Activated CD8-positive, alpha-beta memory T cell treated with anti-CD3 and anti-CD28 coated beads, Interleukin-2, amount 50 U/mL, for 1 hour (primary cell): ENCODE measurements around the gene AP5B1.
"Not testable (repeated sequence)": the region's sequence is repeated elsewhere in the genome, so short reads cannot be mapped to it uniquely, and the experiment has no call there.

ENCODE experiments used
- DNase-seq: peaks from one replicate; pipeline ENCODE4 v3.0.0-alpha.2; 2020; ENCODE audit errors: extremely low read depth

AP5B1 gene

DNA sequence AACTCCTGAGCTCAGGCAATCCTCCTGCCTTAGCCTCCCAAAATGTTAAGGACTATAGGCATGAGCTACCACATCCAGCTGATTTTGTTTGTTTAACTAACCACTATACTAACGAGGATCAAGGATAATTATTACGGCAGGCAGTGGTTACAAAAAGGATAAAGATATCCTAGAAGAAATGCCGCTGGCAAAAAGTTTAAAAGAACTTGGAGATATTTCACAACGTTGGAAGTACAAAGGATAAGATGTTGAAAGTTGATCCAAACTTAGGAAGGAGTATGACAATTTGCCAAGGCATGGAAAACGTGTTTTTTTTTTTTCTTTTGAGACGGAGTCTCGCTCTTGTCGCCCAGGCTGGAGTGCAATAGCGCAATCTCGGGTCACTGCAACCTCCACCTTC, 13.4 kb downstream of the AP5B1 start:
- no peak for DNase-seq

DNA sequence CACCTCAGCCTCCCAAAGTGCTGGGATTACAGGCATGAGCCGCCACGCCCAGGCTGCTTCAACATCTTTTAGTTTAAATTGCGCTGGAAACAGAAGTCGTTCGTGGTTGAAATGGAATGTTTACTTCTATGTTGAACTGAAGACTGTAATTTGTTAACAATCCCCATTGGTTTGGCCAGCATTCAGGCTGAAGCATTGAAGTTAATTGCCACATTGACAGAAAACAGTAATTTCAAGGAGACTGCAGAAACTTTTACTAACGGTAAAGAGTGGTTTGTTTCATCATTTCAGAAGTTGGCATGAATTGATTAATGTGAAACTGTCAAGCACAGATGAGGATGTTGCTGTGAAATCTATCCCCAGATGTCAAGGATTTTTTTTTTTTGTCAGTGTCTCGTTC, 14.2 kb downstream of the AP5B1 start:
- DNase-seq, result no peak

DNA sequence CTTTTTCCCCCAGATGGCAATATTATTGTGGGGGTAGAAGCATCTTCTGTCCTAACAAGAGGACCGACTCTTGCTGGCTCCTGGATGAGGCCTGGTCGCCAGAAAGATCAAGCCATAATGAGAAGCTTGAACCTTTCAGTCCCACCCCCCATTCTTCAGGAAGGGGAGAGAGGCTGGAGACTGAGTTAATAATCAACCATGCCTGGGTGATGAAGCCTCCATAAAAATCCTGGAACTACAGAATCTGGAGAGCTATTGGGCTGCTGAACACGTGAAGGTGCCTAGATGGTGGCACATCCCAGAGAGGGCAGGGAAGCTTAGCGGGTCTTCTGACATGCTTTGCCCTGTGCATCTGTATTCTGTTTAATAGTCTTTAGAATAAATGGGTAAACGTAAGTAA, 16.3 kb downstream of the AP5B1 start:
- no peak for DNase-seq

DNA sequence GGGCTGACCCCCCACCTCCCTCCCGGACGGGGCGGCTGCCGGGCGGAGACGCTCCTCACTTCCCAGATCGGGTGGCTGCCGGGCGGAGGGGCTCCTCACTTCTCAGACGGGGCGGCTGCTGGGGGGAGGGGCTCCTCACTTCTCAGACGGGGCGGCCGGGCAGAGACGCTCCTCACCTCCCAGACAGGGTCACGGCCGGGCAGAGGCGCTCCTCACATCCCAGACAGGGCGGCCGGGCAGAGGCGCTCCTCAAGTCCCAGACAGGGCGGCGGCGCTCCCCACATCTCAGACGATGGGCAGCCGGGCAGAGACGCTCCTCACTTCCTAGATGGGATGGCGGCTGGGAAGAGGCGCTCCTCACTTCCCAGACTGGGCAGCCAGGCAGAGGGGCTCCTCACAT, 18.0 kb downstream of the AP5B1 start:
- not testable (repeated sequence) for DNase-seq

DNA sequence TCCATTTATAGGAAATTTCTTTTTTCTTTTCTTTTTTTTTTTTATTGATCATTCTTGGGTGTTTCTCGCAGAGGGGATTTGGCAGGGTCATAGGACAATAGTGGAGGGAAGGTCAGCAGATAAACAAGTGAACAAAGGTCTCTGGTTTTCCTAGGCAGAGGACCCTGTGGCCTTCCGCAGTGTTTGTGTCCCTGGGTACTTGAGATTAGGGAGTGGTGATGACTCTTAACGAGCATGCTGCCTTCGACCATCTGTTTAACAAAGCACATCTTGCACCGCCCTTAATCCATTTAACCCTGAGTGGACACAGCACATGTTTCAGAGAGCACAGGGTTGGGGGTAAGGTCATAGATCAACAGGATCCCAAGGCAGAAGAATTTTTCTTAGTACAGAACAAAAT, 18.6 kb downstream of the AP5B1 start:
- DNase-seq, result not testable (repeated sequence)

DNA sequence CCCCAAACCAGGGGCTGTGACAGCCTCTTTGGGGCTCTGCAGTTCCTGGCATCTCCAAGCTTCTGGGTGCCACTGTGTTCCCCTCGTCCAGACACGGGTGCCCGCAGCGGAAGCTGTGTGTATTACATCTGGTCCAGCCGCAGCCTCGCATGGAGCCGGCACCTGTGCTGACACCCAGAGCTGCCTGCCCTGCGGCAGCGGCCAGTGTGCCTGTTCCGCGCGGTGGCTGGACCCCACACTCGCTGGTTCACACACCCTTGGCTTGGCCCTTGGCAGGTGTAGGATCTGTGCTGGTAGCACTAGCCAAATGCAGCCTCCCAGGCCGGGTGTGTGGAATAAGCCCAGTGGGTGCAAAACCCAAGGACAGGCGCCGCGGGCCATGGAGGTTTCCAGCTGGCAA, 35.7 kb downstream of the AP5B1 start:
- no peak for DNase-seq

DNA sequence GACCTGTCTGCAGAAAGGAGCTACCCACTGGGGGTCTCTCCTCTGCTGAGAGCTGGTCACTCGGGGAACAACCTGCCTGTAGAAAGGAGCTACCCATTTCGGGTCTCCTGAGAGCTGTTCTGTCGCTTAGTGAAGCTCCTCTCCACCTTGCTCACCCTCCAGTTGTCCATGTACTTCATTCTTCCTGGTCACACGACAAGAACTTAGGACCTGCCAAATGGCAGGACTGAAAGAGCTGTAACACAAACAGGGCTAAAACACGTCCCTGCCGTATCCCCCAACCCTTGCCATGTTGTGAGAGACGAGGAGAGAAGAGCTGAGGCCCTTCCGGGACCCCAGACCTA, 36.1 kb downstream of the AP5B1 start:
- no peak for DNase-seq

DNA sequence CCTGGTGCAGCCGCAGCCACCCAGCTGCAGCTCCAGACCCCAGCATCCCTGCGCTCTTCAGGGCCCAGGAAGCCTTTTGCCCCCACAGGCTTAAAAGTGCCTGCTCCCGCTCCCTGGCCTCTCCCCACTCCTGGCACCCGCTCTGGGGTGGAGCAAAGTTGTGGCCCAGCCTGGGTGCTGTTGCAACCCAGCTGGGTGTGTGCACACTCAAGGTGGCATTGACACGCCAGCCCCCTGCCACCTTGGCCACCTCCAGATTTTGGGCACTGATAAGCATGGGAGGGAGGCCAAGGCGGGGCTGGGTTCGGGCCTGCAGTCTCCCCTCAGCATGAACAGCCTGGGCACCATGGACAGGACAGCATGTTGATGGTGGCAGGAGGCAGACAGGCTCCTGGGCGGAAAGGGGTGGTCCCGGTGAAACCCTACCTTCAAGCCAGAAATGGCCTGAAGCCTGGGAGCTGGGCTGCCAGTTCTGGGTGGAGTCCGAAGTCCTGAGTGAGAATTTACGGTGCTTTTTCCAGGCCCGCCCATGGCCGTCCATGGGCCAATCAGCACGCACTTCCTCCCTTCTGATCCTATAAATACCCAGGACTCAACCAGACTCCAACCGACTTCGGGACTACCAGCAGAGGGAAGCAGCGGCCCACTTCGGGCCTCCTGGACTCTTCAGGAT, 36.6 kb downstream of the AP5B1 start:
- no peak for DNase-seq

DNA sequence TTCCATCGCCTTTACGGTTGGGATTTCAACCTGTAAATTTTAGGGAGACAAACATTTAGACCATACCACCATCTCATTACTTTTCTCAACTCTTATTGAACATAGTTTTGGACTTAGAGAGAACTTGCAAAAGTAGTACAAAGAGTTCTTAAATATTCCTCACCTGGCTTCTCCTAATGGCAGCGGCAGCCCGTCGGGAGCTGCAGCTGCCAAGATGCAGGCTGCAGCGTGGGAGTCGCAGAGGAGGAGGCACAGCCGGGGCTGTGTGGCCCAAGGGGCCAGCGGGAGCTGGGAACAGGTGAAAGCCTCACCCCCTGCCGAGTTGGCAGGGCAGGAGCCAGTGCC, 37.1 kb downstream of the AP5B1 start:
- no peak for DNase-seq

DNA sequence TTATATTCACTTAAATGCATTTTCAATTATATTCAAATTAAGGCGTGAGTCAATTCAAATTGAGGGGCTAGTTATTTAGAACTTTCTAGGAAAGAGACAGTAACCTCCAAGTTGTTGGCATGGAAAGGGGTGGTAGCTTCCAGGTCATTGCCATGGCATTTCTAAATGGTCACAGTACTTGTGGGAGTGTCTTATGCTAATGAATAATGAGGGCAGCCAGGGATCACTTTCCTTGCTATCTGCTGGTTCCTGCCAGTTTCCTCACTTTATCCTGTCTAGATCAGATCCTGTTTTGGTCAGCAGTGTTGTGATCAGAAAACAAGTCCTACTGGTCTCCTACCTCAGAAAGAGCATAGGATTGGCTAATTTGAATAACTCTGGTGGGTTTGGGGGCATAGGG, 38.4 kb downstream of the AP5B1 start:
- no peak for DNase-seq

DNA sequence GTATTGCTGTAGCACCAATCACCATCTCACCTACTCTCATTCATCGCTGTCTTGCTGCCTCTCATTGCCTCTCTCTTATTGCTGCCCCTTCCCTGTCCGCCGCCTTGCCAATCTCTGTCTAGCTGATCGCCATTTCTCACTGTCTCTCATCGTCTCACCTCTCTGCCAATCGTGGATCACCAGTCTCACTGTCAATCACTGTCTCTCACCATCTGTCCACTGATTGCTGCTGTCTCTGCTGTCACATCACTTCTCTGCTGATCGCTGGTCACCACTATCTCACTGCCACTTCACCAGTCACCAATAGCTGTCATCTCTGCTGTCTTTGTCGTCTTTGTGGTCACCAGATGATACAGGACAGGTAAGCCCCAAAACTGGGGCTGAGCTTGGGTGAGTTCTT, 39.6 kb downstream of the AP5B1 start:
- DNase-seq, result no peak

DNA sequence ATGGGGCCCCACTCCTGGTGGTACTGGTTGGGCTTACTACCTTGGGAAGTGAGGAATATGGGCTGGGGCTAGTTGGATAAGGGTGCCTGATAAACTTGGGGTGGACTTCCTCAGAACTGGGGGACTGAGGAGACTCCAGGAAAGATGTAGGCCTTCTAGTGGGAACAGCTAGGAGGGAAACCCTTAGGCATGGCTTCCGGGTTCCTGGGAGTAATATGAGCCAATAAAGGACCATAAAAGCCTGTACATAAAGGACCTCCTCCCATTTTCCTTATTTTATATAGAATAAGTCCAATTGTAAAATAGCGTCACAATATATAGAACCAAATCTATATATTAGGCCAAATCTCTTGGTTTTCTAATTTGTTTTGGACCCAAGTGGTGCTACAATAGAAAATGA, 41.8 kb downstream of the AP5B1 start:
- no peak for DNase-seq

DNA sequence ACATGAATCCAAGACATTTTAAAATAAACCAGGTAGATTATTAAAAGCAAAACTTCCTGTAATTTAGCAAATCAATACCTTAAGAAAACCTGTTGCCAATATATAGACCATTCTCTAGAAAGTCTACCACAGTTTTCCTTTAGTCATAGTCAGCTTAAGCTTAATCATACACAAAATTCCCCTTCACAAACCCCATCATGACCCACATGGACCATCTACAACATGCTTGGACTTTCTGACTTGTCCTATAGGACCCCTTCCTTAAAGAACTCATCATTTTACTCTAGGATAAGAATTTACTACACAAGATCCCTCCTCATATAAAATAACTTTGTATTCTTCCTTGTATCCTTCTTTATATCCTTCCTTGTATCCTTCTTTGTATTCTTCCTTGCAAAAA, 44.0 kb downstream of the AP5B1 start:
- no peak for DNase-seq

DNA sequence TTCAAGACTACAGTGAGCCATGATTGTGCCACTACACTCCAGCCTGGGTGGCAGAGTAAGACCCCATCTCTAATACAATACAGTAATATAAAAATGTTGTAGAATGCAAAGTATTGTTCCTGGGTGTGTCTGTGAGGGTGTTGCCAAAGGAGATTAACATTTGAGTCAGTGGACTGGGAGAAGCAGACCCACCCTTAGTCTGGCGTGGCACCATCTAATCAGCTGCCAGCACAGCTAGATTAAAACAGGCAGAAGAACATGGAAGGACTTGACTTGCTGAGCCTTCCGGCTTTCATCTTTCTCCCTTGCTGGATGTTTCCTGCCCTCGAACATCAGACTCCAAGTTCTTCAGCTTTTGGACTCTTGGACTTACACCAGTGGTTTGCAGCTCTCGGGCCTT, 45.7 kb downstream of the AP5B1 start:
- DNase-seq, result not testable (repeated sequence)

DNA sequence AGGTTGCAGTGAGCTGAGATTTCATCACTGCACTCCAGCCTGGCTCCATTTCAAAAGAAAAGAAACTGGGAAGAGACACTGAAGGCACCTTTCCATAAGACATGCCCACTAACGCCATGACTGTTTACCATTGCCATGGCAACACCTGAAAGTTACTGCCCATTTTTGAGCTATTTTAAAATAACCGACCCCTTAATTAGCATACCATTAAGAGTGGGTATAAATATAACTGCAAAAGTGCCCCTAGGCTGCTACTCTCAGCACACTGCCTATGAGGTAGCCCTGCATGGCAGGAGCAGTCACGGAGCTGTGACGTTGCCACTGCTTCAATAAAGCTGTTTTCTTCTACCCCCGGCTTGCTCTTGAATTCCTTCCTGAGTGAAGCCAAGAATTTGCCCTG, 50.3 kb downstream of the AP5B1 start:
- no peak for DNase-seq

DNA sequence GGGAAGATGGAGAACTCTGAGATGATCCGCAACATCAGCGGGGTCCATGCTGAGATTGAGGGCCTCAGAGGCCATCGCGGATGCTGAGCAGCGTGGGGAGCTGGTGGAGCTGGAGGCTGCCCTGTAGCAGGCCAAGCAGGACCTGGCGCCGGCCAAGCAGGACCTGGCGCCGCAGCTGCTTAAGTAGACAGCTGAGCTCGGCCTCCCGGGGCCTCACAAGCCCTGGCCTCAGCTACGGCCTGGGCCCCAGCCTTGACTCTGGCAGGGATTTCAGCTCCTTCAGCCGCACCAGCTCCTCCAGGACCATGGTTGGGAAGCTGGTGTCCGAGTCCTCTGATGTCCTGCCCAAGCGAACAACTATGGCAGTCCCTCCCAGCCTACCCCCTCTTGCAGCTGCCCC, 52.9 kb downstream of the AP5B1 start:
- DNase-seq, result no peak

DNA sequence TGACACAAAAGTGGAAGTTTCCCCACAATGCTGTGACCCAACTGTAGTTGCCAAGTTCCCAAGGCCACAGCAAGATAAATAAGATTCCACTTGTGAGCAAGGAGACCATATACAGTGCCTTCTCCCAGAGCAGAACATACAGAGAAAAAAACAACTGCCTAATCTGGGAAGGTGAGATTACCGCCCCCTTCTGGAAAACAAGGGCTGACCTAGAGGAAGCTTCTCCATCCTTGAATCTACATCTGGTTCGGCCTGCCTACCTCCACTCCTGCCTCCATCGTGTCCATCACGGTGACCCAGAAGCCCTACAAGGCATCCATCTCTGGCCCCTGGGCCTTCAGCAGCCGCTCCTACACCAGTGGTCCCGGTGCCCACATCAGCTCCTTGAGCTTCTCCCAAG, 54.1 kb downstream of the AP5B1 start:
- no peak for DNase-seq
